GM10847 (cell line): ENCODE measurements around the gene CRISPLD2.

Experiments
- POLR2A ChIP-seq: IDR thresholded peaks from 2 replicates; pipeline ENCODE4 v1.6.1; 2011; ENCODE audit not compliant: insufficient read length; ENCODE audit errors: extremely low read depth

CRISPLD2 gene

GRCh38 chr16:84896847-84897246 lies 77.1 kb downstream of the CRISPLD2 start:
- no peak for TF ChIP-seq POLR2A

GRCh38 chr16:84897911-84898377 lies 78.2 kb downstream of the CRISPLD2 start:
- no peak for TF ChIP-seq POLR2A

DNA sequence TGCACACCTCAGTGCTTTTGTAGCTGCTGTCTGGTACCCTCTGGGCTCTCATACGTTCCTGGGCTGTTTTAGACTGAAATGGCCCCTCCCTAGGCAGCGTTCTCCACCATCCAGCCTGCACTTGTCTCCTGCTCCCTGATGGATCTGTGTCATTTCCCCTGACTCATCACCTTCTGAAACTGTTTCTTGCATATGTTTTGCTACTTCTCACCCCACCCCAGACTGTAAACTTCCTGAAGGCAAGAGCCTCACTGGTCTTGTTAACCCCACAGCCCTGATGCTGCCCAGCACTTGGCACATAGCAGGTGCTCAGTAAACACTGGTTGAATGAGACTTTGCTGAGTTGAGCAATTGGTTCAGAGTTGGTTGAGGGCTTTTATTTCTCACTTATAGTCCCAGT lies 78.7 kb downstream of the CRISPLD2 start:
- TF ChIP-seq POLR2A: no peak

GRCh38 chr16:84899414-84899813 lies 79.6 kb downstream of the CRISPLD2 start:
- TF ChIP-seq POLR2A: no peak

DNA sequence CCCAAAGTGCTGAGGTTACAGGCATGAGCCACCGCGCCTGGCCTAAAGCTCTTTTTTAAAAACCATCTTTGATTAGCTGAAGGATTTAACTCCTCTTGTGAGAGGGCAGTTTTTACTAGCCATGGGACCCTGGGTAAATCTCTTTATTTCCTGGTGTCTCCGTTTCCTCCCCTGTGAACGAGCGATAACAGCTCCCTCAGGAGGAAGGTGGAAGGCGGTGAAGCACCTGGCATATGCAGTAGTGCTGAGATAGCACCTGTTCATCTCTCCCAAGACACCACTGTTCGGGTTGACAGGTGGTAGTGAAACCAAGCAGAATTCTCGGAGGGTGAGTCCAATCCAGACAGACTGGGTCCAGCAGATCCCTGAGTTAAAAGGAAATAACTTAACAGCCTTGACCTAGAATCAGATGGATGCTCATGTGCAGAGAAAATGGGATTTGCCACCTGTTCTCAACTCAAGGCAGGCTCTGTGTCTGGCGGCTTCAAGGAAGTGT lies 86.2 kb downstream of the CRISPLD2 start:
- TF ChIP-seq POLR2A: no peak

GRCh38 chr16:84907051-84907450 lies 87.3 kb downstream of the CRISPLD2 start:
- TF ChIP-seq POLR2A: no peak

GRCh38 chr16:84907575-84907974 lies 87.8 kb downstream of the CRISPLD2 start:
- TF ChIP-seq POLR2A: no peak

GRCh38 chr16:84909476-84910085 lies 89.8 kb downstream of the CRISPLD2 start:
- TF ChIP-seq POLR2A: no peak

- TF ChIP-seq POLR2A: no peak
Observed at GRCh38 chr16:84911486-84912216, 91.9 kb downstream of the CRISPLD2 start.

DNA sequence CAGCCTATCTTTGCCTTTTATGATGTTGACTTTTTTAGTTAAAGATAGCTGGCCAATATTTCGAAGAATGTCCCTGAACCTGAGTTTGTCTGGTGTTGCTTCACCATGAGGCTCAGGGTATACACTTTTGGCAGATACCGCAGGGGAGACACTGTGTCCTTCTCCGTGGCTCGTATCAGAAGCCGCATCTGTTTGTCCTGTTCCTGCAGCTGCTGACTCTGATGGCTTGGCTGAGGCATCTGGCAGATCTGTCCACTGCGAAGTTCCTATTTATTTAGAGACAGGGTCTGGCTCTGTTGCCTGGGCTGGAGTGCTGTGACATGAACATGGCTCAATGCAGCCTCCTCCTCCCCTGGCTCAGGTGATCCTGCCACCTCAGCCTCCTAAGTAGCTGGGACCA lies 93.5 kb downstream of the CRISPLD2 start:
- TF ChIP-seq POLR2A: no peak

- TF ChIP-seq POLR2A: no peak
Observed at GRCh38 chr16:84914273-84914672, 94.5 kb downstream of the CRISPLD2 start.

DNA sequence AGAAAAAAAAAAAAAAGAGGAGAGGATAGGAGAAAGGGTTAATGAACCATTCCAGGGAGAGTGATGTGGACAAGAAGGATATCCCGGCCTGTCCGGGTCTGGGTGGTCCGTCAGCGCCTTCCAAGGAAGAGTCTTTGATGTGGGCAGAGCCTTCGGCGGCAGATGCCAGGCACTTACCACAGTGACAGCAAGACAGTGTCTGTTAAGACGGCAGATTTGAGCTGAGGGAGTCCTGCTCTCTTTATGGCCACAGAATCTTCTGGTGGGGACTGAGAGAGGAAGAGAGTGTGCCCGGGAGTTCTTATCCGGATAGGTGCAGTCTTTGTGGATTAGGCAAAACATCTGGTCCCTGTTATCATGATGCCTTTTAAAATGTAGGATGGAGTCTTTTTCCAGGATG lies 96.4 kb downstream of the CRISPLD2 start:
- TF ChIP-seq POLR2A: no peak

GRCh38 chr16:84916850-84917249 lies 97.1 kb downstream of the CRISPLD2 start:
- no peak for TF ChIP-seq POLR2A

- TF ChIP-seq POLR2A: no peak
Observed at GRCh38 chr16:84917492-84917891, 97.7 kb downstream of the CRISPLD2 start.

- no peak for TF ChIP-seq POLR2A
Observed at GRCh38 chr16:84918006-84918909, 98.5 kb downstream of the CRISPLD2 start.

DNA sequence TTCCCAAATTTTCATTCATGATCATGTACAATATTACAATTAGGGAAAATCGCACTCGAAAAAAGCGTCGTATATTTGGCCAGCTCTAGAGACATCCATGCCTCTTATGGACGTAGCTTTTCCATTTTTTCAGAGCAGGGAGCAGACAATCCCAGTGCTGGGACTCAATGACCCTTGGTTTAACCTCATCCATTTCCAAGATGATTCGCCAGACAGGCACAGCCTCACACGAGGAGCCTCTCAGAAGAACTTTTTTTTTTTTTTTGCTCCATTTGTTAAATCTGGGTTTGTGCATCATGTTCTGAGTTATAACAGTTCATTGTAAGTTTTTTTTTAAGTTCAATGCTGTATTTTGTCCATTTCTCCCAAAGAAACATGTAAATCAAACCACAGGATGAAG lies 99.5 kb downstream of the CRISPLD2 start:
- TF ChIP-seq POLR2A: no peak

DNA sequence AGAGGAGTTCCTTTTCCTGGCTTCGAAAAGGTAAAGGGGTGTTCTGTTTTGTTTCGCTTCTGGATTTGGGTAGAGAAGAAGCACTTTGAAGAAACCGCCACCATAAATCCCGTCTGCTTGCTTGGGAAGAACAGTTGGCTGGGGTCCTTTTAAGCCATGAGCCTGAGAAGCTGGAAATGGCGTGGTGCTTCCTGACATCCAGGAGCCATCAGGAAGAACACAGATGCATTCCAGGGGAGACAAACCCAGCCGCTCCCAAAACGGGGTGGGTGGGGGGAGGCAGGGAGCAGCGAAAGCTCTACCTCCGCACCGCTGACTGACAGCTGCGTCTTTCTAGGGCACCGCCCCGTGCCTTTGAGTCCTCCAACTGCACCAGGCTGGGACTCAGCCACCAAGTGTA lies 99.9 kb downstream of the CRISPLD2 start:
- no peak for TF ChIP-seq POLR2A
